NCI-H2029 treated with DMSO at 0.1 percent for 48 hours (cell line): ENCODE data around the gene HTRA1.

Source experiments
- DNase-seq: peaks from one replicate; lab custom pipeline; 2025; lab: John Stamatoyannopoulos, UW

Gene HTRA1

DNA sequence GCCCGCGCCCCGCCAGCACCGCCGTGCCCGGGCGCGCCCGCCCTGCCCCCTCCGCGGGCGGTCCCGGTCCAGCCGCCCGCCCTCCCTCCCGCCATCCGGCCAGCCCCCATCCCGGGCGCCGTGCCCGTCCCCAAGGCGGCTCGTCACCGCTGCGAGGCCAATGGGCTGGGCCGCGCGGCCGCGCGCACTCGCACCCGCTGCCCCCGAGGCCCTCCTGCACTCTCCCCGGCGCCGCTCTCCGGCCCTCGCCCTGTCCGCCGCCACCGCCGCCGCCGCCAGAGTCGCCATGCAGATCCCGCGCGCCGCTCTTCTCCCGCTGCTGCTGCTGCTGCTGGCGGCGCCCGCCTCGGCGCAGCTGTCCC is at the start of gene HTRA1:
Gene HTRA1 (plus strand): TSS at position 187 of the 362 bp plus-strand sequence. CDS start 100 bp downstream, at position 287.
- no peak for DNase-seq

GRCh38 chr10:122413327-122413726 is 48.0 kb upstream of the HTRA1 start:
- DNase-seq: no peak

GRCh38 chr10:122417667-122418066 is 43.7 kb upstream of the HTRA1 start:
- DNase-seq: no peak

DNA sequence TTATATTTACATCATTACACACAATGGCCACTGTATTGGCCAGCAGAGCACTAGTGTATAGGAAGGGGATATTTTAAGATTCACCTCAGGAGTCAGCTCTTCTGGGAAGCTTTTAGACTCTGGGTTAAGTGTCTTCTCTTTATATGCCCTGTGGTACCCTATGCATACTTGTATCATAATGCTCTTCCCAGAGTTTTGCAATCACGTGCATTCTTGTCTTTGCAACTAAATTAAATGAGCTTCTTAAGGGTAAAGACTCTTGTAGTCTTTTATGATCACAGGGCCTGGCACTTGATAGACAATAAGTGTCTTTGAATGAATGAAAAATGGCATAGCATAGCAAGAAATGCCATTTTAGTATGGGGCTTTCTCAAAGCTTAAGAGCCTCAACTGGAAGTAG is 42.3 kb upstream of the HTRA1 start:
- DNase-seq: no peak

- no peak for DNase-seq
Observed at GRCh38 chr10:122419876-122420623, 41.3 kb upstream of the HTRA1 start.

DNA sequence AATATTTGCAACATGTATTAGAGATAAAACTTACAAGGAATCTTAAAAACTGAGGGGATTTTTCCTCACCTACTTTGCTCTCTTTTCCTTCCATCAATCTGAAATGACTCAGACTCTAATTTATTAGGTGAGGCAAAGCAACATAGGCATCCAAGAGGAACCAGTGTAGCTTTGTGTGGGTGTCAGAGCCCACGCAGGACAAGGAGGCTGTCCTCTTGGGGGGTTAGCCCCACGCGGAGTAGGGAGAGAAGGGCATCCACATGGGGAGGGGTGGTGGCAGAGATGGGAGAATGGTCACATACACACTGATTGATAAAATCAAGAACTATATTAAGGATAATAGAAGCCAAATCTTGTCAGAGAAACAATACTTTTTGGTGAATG is 40.7 kb upstream of the HTRA1 start:
- DNase-seq: no peak

- DNase-seq: no peak
Observed at GRCh38 chr10:122421054-122421625, 40.2 kb upstream of the HTRA1 start.

DNA sequence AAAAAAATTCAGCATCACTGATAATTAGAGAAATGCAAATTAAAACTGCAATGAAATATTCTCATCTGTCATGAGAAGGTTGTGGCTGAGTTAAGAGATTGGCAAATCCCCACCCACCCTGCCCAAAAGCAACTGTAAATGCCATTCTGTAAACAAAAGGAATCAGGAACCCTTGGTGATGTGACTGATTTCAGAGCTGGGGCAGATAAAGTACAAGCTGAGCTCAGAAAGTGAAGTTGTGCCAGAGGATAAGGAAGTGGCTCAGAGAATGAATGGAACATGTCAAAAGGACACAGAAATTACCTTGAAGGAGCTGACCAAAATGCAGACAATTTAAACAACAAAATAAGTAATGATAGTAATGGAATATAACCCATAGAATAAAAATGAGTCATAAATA is 39.6 kb upstream of the HTRA1 start:
- no peak for DNase-seq

DNA sequence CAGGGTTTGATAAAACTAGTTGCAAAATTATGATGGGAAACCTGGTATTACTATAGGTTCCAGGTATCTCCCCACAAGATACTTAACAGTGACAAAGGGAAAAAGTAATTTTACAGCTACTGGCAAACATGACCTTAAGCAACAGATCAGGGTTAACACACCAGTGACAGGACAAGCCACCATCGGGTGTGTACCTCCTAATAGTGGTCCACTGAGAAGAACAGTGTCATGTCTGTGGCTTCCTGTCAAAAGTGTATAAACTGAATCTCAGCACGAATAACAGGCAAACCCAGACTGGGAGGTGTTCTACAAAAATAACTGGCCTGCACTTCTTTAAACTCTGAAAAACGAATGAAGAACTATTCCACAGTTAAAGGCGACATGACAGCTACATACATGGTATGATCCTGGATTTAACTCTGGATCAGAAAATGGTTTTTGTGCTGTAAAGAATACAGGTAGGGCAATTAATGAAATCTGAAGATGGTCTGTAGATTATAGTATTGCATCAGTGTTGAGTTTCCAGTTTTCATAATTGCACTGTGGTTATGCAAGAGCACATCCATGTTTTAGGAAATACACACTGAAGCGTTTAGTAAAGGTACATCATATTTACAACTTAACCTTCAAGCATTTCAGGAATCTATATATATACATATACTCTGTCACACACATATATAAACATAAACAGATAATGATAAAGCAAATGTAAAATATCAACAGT is 38.9 kb upstream of the HTRA1 start:
- DNase-seq: no peak

GRCh38 chr10:122424059-122424458 is 37.3 kb upstream of the HTRA1 start:
- no peak for DNase-seq

DNA sequence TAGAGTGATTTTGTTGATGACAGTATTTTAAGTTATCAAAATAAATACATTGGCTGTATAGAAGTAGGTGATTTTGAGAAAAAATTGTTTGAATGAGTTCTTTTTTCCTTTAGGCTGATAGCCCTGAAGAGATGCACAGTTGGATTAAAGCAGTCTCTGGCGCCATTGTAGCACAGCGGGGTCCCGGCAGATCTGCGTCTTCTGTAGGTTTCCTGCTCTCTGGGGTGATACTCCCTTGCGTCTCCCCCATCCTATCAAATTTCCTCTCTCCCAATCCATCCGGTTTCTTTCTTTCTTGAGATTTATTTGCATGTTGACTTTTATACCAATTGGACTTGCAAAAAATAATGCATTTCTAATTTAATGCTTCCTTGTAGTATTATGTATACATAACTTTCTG is 34.5 kb upstream of the HTRA1 start:
- DNase-seq: no peak

- DNase-seq: no peak
Observed at GRCh38 chr10:122427280-122427679, 34.1 kb upstream of the HTRA1 start.

DNA sequence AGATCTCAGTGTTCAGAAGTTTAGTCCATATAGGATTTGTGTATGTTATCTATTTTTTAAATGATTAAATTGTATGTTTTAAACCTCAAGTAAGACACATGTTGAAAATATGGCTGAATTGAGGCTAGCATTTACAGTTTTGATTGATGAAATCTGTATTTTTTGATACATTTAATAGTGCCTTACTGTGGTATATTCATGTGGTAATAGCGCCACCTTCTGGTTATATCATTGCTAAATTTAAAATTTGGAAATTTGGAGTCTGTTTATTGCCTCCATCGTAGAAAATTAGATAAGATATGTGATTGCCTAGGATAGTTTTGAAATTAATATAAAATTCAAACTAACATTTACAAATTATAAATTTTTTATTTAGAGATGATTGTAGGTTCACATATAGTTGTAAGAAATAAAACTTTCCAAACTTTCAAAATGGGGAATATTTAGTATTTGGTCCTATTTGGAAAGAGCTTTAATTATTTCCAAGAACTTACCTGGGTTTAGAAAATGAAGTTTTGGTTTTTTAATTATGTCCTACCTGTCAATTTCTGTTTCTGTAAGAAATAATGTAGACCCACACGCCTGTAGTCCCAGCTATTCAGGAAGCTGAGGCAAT is 26.0 kb upstream of the HTRA1 start:
- no peak for DNase-seq

GRCh38 chr10:122441961-122442360 is 19.4 kb upstream of the HTRA1 start:
- DNase-seq: no peak

DNA sequence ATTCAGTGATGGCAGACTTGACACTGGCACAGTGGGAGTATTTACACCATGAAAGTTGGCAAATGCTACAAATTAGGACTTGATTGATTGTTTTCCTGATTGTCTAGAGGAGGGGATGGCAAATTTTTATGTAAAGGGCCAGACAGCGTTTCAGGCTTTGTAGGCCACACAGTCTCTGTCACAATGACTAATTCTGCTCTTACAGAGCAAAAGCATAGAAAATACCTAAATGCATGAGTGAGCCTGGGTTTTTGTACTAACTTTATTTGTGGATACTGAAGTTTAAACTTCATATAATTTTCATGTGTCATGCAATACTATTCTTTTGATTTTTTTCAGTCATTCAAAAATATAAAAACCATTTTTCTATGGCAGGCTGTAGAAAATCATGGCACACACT is 15.9 kb upstream of the HTRA1 start:
- DNase-seq: no peak

DNA sequence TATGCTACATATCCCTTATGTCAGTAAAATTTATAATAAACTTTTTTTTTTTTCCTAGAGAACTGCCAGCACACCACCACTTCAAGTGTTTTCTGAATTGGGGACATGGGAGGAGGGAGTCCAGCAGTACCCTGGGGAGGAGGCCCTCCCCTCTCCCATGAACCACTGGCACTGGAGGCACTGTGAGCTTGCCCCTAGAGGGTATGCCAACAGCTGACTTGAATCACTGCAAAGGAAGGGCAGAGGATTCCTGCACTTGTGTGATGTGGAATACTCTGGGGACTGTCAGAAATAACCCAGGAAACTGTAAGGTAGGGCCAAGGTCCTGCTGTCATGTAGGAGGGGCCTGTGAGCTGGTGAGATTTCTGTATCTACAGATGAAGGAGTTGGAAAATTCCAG is 15.4 kb upstream of the HTRA1 start:
- DNase-seq: no peak

- no peak for DNase-seq
Observed at GRCh38 chr10:122446668-122447423, 14.5 kb upstream of the HTRA1 start.

DNA sequence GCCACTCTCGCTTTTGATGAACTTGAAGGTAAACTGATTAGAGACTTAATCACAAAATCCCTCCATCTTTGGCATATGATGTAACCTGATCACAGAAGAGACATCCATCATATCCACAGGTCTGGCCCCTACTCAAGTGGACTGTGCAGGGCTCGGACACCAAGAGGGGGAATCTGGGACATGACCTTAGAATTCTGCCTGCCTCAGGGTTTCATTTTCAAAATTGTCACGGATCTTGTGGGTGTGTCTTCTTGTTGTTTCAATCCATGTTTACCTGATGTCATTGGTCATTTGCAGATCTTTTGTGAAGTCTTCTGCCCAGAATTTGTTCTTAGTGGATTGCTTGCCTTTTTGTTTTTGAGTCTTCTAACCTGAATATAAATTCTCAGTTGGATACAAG is 12.8 kb upstream of the HTRA1 start:
- no peak for DNase-seq

- DNase-seq: no peak
Observed at GRCh38 chr10:122449153-122449552, 12.2 kb upstream of the HTRA1 start.

DNA sequence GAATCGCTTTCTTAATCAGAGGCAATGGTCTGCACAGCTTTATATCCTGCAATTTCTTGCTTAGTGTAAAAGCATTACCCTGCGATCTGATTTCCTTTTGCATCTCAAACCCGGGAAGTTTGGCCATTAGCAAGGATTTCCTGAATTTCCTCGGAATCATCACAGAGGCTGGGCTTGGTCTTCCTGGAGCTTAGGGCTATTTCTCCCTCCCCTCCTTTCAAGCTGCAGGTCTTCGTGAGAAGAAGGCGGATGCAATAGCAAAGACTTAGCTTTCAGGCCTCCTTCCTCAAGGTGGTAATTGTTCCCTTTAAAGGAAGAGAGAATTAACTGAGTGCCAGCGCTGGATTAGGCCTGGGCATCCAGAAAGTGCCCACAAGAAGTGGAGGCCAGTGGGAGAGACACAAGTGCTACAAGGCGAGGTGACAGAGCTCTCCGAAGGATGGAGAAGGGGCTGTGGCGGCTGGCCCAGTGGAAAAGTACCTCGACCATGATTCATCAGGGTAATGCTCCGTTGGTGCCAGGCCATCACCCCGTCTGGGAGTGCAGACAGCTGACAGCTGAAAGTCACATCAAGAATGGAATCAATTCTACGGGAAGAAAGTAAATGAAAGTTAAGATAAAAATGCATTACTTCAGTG is 10.9 kb upstream of the HTRA1 start:
- no peak for DNase-seq

- no peak for DNase-seq
Observed at GRCh38 chr10:122454071-122454470, 7.3 kb upstream of the HTRA1 start.

DNA sequence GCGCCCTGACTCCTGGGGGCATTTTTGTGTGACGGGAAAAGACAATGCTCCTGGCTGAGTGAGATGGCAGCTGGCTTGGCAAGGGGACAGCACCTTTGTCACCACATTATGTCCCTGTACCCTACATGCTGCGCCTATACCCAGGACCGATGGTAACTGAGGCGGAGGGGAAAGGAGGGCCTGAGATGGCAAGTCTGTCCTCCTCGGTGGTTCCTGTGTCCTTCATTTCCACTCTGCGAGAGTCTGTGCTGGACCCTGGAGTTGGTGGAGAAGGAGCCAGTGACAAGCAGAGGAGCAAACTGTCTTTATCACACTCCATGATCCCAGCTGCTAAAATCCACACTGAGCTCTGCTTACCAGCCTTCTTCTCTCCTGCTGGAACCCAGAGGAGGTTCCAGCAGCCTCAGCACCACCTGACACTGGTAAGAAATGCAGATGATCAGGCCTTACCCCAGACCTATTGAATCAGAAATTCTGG is 6.7 kb upstream of the HTRA1 start, which contains the start of gene ARMS2:
Gene ARMS2 (plus strand): TSS at position 51 of the 478 bp plus-strand sequence. CDS start 75 bp downstream, at position 126.
- DNase-seq: no peak
